GM04503 (cell line): ENCODE results near the gene SRP14.
"Not testable (repeated sequence)": the region's sequence is repeated elsewhere in the genome, so short reads cannot be mapped to it uniquely, and the experiment has no call there.

Source experiments
- DNase-seq: peaks from one replicate; pipeline ENCODE4 v3.0.0-alpha.2; 2012; ENCODE audit warnings: low read depth

Gene SRP14, protein sequence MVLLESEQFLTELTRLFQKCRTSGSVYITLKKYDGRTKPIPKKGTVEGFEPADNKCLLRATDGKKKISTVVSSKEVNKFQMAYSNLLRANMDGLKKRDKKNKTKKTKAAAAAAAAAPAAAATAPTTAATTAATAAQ

DNA sequence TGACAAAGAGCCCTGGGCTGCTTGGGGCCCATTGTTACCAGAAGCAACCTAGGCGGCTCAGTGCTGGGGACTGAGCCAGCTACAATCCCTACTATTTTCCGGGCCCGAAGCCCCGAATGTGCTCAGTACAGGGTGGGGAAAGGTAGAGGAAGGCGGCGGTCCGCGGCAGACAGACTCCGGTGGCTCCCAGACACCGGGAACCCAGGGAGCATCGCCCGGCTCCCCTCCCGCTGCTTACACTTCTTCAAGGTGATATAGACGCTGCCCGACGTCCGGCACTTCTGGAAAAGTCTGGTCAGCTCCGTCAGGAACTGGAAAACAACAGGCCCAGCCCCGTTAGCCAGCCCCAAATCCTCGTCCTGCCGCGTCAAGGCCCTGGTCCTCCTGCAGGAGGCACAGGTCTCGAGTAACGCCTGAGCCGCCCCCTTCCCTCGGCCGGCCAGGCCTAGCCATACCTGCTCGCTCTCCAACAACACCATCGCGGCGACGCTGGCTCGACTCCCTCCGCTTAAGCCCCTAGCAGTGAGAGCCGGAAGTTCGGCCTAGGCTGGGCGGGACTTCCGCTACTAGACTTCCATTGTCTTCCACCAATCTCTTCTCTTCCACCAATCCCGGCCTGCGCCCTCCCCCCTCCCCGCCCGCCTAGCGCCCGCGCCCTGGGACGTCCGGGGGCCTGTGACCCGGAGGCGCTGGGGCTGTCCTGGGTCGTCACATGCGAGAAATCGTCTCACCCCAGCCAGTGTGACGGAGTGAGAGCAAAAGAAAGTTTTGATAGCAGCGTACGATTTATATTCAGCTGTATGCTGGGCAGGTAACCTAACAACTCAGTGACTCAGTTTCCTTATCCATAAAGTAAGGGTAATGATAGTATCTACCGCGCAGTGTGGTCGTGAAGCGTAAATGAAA, at the start of gene SRP14:
Gene SRP14, minus strand, starts transcription at position 544 of the 906 bp plus-strand sequence. Its CDS starts 65 bp downstream, at position 479.
- DNase-seq: no peak

DNA sequence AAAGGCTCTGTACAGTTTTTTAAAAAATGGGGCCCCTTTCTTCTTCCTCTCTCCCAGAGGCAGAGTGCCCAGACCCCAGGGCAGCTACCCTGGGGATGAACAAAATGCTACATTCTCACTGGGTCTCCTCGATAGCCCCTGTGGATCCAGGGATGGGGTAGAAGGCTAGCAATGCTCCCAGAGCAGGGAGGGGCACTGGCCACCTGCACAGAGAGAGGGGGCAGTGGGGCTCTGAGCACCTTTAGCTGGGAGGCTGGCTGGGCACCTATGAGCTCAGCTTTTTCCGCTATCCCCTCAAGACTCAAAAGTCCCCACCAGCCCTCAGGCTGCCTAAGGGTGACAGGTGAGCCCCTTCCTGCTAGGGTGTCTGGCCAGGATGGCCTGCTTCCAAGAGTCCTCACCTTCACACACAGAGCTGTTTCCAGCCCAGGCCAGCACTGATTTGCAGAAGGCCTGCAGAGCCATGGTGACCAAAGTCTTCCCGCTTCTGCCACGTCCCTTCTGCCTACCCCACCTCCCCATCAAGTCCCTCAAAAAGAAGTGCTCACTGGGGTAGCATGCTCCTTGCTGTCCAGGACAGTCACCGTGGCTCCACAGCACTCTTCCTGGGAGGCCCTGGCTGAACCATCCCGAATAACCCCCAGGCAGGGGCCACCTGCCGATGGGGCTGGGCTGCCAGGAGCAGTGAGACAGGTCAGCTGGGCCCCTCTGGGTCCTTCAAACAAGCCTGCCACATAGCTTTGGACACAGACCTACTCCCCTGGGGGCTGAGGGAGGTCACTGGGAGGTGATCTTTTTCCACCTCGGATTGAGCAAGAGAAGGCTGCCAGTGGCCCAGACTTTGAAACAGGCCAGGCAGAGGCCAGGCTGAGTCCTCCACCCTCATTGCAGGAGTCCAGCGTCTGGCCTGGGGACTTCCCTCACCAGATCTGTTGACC, 49.3 kb upstream of the SRP14 start:
- DNase-seq: no peak

DNA sequence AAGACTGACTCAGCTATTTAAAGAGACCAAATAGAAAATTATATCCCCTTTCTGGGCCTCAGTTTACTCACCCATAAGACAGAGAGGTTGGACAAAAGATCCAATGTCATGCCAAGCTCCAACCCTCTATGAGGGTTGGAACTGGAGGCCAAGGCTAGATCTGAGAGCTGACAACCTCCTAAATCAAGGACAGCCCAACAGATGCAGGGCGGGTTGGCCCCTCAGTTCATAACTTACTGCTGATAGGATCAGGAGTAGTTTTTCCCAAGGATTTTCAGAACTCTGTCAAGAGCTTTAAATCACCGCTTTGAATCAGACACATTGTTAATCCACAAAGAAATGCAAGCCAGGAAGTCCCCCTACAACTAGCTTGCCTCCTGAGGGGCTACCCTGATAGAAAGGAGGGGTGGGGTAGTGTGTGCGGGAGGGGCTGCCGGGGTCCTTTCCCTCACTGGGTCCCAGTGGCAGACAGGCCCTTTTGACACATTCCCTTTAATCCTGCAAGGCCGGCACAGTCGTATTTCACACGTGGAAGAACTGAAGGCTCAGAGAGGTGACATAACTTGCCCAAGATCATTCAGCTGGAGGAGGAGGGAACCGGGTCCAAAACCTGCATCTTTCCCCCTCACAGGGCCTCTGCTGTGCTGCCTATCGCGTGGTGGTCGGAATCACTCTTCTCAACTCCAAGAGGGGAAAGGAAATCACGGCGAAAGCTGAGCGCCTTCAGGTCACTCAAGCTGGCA, 48.3 kb upstream of the SRP14 start:
- no peak for DNase-seq

DNA sequence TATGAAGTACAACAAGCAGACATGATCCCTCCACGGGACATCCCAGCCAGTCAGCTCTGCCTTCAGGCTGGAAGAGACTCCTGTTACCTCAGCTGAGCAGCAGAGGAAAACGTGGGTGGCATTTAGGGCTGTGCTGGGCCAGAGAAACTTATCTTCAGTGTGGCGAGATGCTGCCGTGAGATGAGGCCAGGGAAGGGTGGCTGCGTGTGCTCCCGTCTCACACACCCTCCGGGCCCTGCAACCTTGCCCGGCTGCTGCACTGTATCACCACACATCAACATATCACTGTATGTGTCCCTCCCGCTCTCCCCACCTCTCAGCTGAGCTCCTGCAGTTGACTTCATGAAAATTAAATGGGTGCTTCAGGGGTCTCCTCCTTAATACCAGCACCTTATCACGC, 46.3 kb upstream of the SRP14 start:
- no peak for DNase-seq

DNA sequence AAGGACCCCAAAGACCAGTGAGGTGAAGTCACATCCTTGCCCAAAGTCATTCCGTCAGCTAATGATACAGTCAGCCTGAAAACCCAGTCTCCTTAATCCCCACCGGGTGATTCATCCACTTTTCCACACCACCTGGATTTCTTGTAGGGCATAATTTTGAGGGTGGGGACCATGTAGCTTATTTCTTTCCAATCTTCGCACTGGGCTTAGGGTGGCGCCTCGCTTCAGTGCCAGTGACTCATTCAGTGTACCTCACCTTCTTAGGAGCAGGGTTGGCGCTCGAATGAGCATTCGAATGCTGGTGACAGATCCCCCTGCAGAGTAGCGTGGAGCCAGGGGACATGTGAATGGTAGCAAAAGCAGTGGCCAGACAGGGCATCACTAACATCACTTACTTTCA, 45.7 kb upstream of the SRP14 start:
- DNase-seq: no peak

DNA sequence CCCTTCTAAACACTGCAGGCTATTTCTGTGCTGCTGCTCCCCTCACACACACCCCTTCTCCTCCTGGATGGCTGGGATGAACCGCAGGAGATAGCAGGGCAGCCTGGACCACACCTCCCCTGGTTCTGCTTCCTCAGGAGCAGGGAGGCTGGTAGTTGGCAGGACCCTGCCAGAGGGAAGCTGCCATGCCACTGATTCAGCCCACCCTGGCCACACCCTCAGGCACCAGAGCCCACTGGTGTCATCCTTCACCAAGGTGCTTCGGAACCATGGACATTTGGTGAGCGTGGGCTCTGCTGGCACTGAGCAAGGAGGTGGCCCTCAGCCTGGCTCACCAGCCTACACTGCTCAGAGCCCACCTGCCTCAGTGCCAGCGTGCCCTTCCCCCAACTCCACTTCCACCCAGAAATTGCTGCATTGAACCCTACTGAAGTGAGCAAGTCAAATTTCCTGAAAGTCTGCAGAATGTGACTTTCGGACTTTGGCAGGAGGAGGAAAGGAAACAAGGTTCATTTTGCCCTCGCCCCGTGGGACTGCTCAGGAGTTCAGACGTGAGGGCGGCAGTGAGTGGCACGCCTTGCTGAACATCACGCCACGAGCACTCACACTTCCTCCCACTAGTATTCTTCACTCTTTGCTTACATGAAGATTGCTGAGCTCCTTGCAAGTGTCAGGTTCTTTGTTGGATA, 43.4 kb upstream of the SRP14 start:
- no peak for DNase-seq

DNA sequence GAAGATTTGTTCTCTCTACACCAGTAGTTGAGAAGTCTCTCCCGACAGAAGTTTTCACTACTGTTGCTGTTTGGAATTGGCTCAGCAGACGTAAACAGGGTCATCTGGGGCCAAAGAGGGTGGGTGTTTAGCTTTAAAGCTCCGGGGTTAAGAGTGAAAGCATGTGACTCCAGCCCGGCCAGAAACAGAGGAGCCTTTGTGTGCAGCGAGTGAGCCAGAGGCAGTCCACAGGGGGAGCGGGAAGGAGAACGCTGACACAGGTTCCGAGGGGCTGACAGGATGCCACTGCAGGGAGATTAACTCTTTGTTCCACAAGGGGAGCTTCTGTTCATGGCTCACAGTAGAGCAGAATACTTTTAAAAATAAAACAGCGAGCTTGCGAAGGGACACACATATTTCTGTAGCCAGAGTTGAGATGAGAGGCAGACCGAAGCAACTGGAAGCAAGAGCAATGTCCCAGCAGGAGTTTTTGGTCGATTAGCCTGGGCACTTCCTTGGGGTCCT, 42.8 kb upstream of the SRP14 start:
- no peak for DNase-seq

DNA sequence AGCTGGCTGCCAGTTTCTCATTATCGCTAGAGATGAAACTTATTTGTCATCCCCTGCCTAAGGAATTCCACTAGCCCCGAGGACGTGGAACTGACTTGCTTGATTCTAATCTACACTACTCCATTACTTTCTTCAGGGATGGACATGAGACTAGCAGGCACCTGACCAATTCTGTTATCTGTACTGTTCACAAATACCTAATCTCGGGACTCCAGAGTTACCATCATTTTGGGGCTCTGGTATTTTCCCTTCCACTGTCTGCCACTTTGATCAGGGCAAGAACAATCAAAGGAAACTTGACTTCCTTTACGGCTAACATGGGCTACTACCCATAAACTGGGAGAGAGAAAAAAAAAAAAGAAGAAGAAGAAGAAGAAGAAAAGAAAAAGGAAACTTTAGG, 41.9 kb upstream of the SRP14 start:
- DNase-seq: no peak

DNA sequence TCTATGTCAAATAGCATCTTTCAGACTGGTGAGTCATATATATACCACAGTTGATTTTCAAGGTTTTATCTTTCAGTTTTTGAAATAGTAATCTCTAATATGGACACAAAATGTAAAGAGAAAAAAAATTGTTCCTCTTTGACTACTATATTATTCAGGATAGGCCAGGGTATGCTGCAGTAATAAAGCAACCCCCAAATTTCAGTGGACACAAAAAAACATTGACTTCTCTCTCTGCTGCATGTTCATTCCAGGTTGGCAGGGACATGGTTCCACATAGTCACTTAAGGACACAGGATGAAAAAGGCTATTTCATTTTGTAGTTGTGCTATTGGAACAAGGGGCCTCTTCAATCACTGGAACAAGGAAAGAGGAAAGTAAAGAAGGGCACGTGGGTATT, 41.1 kb upstream of the SRP14 start:
- no peak for DNase-seq

DNA sequence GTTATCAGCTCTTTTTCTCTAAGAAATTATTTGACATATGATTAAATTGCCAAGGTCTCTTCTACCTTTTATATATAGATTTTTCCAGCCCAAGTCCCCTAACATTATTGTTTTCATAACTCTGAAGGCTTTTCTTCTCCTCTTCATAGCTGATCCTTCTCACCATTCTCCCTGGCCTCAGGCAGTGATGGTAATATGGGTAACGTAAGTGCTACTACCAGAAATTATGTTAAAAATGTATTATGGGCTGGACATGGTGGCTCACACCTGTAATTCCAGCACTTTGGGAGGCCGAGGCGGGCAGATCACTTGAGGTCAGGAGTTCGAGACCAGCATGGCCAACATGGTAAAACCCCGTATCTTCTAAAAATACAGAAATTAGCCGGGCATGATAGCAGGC, 40.5 kb upstream of the SRP14 start:
- no peak for DNase-seq

DNA sequence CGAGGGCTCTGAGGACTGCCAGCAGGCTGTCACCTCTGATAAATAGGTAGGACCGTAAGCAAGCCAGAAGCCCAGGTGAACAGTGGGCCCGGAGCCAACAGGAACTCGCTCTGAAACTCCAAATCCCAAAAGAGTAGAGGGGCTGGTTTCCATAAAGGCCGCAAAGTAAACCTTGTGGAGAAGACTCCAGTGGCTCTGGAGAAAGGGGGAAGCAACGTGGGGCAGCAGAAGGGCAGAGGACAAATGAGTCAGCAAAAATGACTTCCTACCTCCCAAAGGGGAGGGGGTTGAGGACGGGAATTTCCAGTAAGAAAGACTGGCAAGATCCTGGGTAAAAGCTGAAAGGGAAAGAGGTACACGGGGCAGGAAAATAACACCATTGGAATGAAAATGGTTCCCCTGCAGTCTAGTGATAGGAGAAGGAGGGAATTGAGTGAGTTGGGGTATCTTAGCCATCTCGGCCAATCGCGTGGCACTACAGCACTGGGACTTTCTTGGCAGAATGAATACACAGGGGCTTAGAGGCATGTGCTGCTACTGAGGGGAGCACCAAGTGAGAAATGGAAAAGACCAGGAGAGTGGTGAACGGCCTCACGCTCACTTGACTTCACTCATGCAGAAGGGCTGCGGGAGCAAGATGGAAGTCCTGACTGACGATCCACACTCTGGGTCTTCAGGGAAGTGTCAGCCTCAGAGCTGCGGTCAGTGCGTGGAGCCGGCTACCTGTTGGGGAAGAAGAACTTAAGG, 36.5 kb upstream of the SRP14 start:
- no peak for DNase-seq

DNA sequence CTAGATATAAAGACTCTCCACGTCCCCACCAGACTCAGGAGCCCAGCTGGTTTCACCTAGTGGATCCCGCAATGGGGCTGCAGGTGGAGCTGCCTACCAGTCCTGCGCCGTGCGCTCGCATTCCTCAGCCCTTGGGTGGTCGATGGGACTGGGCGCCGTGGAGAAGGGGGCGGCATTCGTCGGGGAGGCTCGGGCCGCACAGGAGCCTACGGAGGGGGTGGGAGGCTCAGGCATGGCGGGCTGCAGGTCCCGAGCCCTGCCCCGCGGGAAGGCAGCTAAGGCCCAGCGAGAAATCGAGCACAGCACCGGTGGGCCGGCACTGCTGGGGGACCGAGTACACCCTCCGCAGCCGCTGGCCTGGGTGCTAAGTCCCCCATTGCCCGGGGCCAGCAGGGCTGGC, 35.7 kb upstream of the SRP14 start:
- not testable (repeated sequence) for DNase-seq

DNA sequence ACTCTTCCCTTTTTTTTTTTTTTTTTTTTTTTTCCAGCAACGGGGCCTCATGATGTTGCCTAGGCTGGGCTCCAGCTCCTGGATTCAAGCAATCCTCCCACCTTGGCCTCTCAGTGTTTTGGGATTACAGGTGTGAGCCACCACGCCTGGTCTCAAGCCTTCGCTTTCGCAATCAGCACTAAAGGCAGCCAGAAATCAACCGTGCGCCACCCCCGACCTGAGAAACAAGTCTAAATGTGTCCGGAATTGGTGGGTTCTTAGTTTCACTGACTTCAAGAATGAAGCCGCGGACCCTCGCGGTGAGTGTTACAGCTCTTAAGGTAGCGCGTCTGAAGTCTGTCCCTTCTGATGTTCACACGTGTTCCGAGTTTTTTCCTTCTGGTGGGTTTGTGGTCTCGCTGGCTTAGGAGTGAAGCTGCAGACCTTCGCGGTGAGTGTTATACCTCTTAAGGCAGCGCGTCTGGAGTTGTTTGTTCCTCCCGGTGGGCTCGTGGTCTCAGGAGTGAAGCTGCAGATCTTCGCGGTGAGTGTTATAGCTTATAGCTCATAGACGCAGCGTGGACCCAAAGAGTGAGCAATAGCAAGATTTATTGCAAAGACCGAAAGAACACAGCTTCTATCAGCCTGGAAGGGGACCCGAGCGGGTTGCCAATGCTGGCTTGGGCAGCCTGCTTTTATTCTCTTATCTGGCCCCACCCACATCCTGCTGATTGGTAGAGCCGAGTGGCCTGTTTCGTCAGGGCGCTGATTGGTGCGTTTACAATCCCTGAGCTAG, 34.9 kb upstream of the SRP14 start:
- DNase-seq: not testable (repeated sequence)

DNA sequence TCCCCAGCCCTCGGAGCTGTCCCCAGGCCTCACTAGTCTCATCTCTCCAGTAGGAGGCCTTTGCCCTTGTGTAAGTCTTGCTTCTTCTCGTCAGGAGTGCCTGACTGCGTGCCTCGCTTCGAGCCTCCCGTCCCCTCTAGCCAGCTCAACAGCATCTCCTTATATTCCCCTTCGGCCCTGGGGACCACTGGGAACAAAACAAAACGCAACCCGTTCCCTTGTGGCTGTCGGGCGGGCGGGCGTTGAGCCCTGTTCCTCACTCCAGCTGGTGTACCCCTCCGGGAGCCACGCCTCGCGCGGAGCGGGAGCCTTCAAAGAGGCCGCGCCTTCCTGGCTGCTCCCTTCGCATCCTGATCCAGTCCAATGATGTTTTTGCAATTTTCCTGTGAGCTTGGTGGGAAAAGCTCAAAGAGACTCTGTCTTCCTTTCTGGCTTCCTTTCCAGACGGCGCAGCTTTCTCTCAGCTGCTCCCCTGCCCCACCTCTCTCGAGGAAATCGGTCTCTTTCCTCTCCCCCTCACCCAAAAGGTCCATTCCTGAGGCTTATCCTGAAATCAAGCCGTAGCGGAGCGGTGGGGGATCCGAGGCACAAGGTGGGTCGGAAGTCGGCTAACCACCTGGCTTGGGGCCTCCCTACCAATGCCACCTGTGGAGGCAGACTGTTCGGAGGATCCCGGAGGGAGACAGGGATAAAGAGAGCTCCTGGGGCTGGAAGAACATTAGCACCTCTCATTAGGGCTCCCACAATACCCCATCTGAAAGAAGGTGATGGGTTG, 33.4 kb upstream of the SRP14 start:
- DNase-seq: no peak

DNA sequence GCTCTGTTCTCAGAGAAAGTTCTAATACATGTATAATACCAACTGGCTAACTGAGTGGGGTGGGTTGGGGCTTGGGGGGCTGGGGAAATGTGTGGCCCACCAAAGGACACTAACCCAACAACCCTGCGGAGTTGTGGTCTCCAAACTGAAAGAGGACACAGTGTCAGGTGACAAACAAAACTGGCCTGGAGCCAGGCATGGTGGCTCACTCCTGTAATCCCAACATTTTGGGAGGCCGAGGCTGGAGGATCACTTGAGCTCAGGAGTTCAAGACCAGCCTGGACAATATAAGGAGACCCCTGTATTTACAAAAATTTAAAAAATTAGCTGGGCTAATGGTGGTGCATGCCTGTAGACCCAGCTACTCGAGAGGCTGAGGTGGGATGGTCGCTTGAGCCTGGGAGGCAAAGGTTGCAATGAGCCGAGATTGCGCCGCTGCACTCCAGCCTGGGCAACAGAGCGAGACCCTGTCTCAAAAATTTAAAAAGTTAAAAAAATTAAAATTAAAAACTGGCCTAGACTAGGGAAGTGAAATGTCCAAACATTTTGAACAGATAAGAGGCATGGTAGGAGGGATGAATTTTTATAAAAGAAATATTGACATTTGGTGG, 31.7 kb upstream of the SRP14 start:
- no peak for DNase-seq

DNA sequence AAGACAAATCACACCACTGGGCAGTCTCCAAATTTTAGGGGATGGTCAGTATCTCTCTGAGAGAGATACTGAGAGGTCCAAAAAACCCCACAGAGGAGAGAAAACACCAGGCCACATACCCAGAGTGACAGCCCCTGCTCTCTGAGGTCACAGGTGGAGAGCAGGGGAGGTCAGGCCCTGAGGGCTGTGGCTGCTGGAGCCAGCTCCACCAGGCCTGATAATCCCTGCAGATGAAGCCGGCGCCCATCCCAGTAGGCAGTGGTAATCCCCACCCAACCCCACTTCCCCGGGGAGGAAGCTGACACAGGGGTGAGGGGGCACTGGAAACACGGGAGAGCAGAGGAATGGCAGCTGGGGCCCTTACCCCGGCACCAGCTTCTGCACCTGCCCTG, 31.2 kb upstream of the SRP14 start:
- DNase-seq: no peak

DNA sequence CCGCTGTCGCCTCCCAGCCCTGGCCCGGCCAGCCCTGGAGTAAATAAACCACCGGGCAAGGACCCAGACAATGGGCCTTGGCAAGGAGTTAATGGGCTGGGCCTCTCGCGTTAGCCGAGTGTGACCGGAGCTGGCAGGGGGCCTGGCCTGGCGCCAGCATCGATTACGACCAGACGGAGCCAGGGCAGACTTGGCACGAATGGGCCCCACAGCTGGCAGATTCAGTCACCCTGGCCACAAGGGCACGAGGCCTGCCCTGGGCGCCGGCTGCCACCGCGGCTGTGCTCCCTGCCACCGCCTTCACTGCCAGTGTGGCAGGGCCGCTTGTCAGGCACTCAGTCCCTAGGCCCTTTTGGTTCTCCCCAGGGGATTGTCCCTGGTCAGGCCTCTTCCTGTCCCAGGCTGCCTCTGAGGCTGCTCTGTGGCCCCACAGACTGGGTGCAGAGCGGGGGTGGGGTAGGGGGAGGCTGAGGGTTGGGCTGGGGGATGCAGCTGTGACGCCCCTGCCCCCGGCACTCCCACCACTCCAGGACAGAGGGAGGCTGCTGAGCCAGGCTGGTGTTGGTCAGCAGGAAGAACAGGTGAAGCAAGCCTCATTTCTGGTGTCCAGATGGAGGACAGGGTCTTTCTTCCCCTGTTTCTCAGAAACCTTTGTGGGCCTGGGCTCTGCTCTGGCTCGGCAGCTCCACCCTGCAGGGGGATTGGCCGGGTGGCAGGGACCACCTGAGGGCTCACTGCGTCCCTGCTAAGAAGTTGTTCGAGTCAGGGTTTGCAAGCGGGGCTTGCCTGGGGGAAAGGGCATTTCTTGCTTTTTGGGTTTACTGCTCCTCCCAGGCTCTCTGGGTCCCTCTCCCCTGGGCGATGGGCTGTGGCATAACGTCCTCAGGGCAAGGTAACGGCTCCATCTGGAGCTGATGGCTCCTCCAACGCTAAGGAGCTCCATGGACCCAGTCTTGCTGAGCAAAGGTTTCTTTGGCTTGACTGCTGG, 30.5 kb upstream of the SRP14 start:
- DNase-seq: no peak
